Thyroid gland (tissue), 4 donors: ENCODE data around the gene YIF1B.

Source experiments
- POLR2A ChIP-seq, 2 donors: fragments of 450-650 bp; IDR thresholded peaks; one replicate each; pipeline ENCODE4 v1.6.1; 2017; ENCODE audit warnings: antibody characterized with exemption in 2 of 2, mild to moderate bottlenecking in 2 of 2, moderate library complexity in 1 of 2
- TF ChIP-seq, protein P1 (sequence below), 6 experiments: fragments of 200-600 bp in 3 of 6; fragments of 450-650 bp in 3 of 6; sonication (generic) in 3 of 6; IDR thresholded peaks; one replicate each; pipeline ENCODE4 v1.5.1; 2016 to 2019; ENCODE audit warnings: antibody characterized with exemption in 6 of 6, mild to moderate bottlenecking in 2 of 6, inconsistent platforms in 1 of 6, moderate library complexity in 1 of 6

GRCh38 chr19:38267761-38268483, 47.8 kb downstream of the YIF1B start:
- TF ChIP-seq, protein P1, sequence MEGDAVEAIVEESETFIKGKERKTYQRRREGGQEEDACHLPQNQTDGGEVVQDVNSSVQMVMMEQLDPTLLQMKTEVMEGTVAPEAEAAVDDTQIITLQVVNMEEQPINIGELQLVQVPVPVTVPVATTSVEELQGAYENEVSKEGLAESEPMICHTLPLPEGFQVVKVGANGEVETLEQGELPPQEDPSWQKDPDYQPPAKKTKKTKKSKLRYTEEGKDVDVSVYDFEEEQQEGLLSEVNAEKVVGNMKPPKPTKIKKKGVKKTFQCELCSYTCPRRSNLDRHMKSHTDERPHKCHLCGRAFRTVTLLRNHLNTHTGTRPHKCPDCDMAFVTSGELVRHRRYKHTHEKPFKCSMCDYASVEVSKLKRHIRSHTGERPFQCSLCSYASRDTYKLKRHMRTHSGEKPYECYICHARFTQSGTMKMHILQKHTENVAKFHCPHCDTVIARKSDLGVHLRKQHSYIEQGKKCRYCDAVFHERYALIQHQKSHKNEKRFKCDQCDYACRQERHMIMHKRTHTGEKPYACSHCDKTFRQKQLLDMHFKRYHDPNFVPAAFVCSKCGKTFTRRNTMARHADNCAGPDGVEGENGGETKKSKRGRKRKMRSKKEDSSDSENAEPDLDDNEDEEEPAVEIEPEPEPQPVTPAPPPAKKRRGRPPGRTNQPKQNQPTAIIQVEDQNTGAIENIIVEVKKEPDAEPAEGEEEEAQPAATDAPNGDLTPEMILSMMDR (IDR thresholded peaks at IDR 0.05) = no peak
- TF ChIP-seq POLR2A (IDR thresholded peaks at IDR 0.05) = no peak
